ENCODE data around the gene KDM1B.

Gene KDM1B

GRCh38 chr6:18240230-18240629, 85.0 kb downstream of the KDM1B start:
- no peak for FAIRE-seq

- no peak for FAIRE-seq
These were observed 86.2 kb downstream of the KDM1B start for GRCh38 chr6:18241208-18242038.

- no peak for FAIRE-seq
These were observed 87.0 kb downstream of the KDM1B start for GRCh38 chr6:18242062-18242851.

- no peak for FAIRE-seq
These were observed 88.2 kb downstream of the KDM1B start for GRCh38 chr6:18243302-18243893.

GRCh38 chr6:18244251-18244650, 89.0 kb downstream of the KDM1B start:
- no peak for FAIRE-seq

- no peak for FAIRE-seq
These were observed 89.9 kb downstream of the KDM1B start for GRCh38 chr6:18245079-18245478.

GRCh38 chr6:18245642-18246041, 90.4 kb downstream of the KDM1B start:
- FAIRE-seq = no peak

- FAIRE-seq = no peak
These were observed 91.0 kb downstream of the KDM1B start for GRCh38 chr6:18246205-18246604.

GRCh38 chr6:18247002-18247401, 91.8 kb downstream of the KDM1B start:
- FAIRE-seq = no peak

- FAIRE-seq = no peak
These were observed 93.5 kb downstream of the KDM1B start for GRCh38 chr6:18248698-18249097.

GRCh38 chr6:18249271-18249670, 94.0 kb downstream of the KDM1B start:
- FAIRE-seq = no peak

GRCh38 chr6:18253635-18254034, 98.4 kb downstream of the KDM1B start:
- FAIRE-seq = no peak

GRCh38 chr6:18254793-18255192, 99.6 kb downstream of the KDM1B start:
- no peak for FAIRE-seq

- no peak for FAIRE-seq
These were observed 104.6 kb downstream of the KDM1B start for GRCh38 chr6:18259675-18260447.

GRCh38 chr6:18260448-18261106, 105.4 kb downstream of the KDM1B start:
- no peak for FAIRE-seq

- FAIRE-seq = no peak
These were observed 106.7 kb downstream of the KDM1B start for GRCh38 chr6:18261877-18262276.

GRCh38 chr6:18262702-18263417, 107.6 kb downstream of the KDM1B start:
- no peak for FAIRE-seq

GRCh38 chr6:18263418-18264218, 108.4 kb downstream of the KDM1B start:
- FAIRE-seq = no peak

GRCh38 chr6:18264219-18264922, 109.1 kb downstream of the KDM1B start, which contains the start of gene DEK:
DEK (minus strand) TSS chr6:18264530; CDS start chr6:18263987, 543 bp downstream.
- no peak for FAIRE-seq

- FAIRE-seq = no peak
These were observed 109.7 kb downstream of the KDM1B start for GRCh38 chr6:18264923-18265377.

Measured in TTC549 (cell line).